H54 (cell line): Measurements from ENCODE around the gene CHST4.
A peak's percentile ranks its signal among the peaks of the same experiment; 100 is the strongest.
"Not testable (repeated sequence)": the region's sequence is repeated elsewhere in the genome, so short reads cannot be mapped to it uniquely, and the experiment has no call there.

Experiments
- DNase-seq: peaks from one replicate; pipeline ENCODE4 v3.0.0; 2011; ENCODE audit warnings: low spot score, mixed read lengths; ENCODE audit not compliant: insufficient read length
- FAIRE-seq: peaks from 3 replicates; lab custom pipeline; 2011; peaks lifted over from hg19 to GRCh38; lab: Jason Lieb, UNC
- POLR2A ChIP-seq: IDR thresholded peaks from 2 replicates; pipeline ENCODE4 v1.6.1; 2011; ENCODE audit warnings: low read depth, mild to moderate bottlenecking, low read length

The CHST4 gene

DNA sequence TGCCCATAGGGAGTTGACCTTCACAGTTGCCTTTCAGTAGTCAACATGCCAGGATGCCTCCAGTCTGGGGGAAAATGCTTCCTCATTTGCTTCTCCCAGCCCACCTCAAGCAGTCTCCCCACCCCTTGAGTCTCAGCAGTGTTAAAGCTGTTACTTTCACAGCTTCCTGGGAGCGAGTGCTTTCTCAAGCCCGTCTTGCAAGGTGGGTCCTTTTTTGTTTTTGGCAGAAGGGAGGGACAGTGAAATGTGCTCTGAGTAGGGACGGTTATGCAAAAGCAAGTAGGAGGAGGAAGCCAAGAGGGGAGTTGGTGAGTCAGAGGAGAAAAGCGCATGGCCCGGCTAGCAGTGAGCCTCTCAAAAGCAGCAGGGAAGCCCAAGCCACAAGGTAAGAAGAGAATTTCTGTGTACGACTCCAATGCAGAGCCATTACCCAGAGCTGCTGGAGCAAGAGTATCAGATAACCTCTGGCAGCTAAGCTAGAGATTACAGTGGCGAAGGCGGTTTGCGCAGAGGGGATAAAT, at the start of gene CHST4:
Gene CHST4 (plus strand): TSS at position 316 of the 521 bp plus-strand sequence. CDS start 10,252 bp downstream, outside the sequence.
- DNase-seq = peak; percentile 61
- no peak for TF ChIP-seq POLR2A

DNA sequence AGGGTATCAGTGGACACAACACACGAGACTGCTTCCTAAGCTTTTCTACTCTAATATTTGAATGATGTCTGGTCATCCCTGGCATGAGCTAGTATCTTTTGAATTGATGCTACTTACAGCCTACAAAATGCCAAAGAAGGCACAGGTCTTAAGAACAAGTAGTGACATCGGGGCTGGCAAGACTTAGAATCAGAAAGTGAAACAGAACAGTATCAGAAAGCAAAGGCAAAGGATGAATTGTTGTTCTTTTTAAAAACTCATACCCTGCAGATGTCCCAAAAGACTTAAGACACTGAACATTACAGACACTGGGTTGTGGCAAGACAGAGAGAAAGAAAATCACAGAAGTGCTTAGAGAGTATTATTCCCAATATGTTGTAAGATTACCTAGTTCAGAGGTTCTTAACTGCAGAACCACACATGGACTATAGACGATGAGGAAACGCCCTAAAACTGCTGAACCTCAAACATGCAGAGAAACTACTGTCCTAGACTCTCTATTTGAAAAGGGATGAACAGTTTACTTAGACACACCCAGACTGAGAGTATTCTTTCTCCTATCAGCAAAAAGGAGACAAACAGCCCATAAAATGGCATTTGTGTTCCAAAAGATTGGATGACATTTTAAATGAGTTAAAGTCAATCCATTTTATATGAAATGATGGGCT, 49.6 kb upstream of the CHST4 start:
- FAIRE-seq = no peak
- no peak for TF ChIP-seq POLR2A
- no peak for DNase-seq

More for the DNA sequence above, at the start of gene CHST4:
- peak; percentile 96 for FAIRE-seq

DNA sequence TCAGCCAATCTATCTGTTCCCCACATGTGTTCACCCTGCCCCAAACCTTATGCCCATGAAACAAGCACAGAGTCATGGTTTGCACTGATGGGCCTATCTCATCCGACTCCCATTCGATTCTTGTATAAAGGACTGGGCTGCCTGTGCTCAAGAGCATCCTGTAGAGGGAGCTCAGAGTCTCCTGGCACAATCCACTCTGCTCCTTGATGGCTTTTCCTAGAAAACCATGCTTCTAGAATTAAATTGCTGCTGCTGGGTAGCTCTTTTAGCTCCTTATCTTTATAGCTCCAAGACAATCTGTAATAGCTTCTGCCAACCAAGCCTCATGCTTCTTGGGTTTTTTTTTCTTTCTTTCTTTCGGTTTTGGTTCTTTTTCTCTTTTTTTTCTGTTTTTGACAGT, 46.8 kb upstream of the CHST4 start:
- DNase-seq (no peak), FAIRE-seq (no peak)
- TF ChIP-seq POLR2A = no peak

DNA sequence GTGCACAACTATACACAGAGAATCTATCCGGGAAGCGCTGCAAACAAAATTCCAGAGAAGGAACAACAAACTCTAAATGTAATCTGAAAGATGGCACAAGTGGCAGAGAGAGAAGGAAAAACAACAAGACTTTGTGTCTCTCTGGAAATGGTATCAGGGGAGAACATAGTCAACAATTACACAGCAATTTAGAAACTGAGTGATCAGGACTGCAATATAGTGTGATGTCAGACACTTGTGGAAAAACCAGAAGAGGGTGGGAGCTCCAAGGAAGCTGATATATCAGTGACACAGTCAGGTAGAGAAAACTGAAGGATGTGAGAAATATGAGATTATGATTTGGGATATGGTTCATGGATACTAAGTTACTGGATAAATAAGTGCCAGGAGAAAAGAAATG, 45.3 kb upstream of the CHST4 start:
- DNase-seq = no peak
- FAIRE-seq = no peak
- TF ChIP-seq POLR2A = no peak

GRCh38 chr16:71482569-71482968, 43.7 kb upstream of the CHST4 start:
- no peak for DNase-seq
- FAIRE-seq = no peak
- TF ChIP-seq POLR2A = no peak

GRCh38 chr16:71484006-71484893, 42.0 kb upstream of the CHST4 start:
- FAIRE-seq (peak; percentile 87), DNase-seq (peak; percentile 56)
- peak; percentile 35 for TF ChIP-seq POLR2A

DNA sequence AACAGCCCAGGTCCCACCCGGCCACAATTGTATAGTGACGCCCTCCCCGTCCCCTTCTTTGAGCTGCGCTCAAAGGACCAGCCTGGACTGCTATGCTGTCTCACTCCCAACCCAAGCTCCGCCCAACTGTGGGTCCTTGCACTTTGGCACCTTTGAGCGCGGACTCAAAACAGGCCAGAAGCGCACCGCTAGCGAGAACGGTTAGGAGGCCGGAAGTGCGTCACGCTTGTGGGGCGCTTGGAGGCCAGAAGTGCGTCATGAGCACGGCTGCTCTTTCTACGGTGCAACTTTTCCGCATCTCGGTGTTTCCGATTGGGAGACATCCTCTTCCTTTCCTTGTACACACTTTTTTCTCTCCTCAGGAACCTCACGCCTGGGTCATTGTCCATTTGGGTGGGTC, 37.1 kb upstream of the CHST4 start, which contains the start of gene ZNF19:
Gene ZNF19 (minus strand): TSS at position 203 of the 400 bp plus-strand sequence. CDS start 7,210 bp downstream, outside the sequence.
- DNase-seq = no peak
- TF ChIP-seq POLR2A = no peak
- FAIRE-seq = no peak

- TF ChIP-seq POLR2A = no peak
- DNase-seq (no peak), FAIRE-seq (no peak)
Measured at GRCh38 chr16:71490361-71490760, 35.9 kb upstream of the CHST4 start.

GRCh38 chr16:71491054-71491453, 35.2 kb upstream of the CHST4 start:
- no peak for DNase-seq
- TF ChIP-seq POLR2A = no peak
- no peak for FAIRE-seq

- TF ChIP-seq POLR2A = no peak
- DNase-seq = no peak
- FAIRE-seq = no peak
Measured at GRCh38 chr16:71492786-71493185, 33.4 kb upstream of the CHST4 start.

GRCh38 chr16:71493213-71493612, 33.0 kb upstream of the CHST4 start:
- FAIRE-seq = no peak
- DNase-seq = no peak
- no peak for TF ChIP-seq POLR2A

DNA sequence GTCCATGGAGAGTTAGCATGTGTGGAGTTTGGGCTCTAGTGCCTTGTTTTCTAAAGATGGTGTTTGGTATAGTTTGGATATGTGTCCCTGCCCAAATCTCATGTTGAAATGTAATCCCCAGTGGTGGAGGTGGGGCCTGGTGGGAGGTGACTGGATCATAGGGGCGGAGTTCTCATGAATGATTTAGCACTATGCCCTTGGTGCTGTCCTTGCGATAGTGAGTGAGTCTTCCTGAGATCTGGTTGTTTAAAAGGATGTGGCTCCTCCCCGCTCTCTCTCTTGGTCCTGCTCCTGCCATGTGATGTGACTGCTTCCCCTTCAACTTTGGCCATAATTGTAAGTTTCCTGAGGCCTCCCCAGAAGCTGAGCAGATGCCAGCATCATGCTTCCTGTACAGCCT, 28.2 kb upstream of the CHST4 start:
- no peak for FAIRE-seq
- no peak for DNase-seq
- no peak for TF ChIP-seq POLR2A

- no peak for TF ChIP-seq POLR2A
- DNase-seq (no peak), FAIRE-seq (peak; percentile 57)
Measured at GRCh38 chr16:71499775-71500364, 26.4 kb upstream of the CHST4 start.

GRCh38 chr16:71500964-71501363, 25.3 kb upstream of the CHST4 start:
- DNase-seq (no peak), FAIRE-seq (no peak)
- no peak for TF ChIP-seq POLR2A

DNA sequence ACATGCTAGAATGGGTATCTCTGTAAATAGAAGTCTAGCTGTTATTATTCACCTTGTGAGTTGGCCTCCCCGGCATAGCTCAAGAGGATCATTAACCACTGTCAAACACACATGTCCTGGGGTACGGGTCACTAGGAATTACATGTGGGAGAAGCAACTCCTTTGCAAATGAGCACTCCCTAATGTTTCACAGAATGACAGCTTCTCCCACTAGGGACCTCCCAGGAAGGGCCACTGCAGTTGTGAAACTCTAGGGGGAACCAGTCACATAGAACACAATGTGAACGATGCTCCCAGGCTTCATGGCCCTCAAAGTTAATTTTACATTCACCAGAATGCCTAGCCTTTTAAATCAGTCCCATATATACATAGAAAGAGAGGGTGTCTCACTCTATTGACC, 24.7 kb upstream of the CHST4 start:
- no peak for TF ChIP-seq POLR2A
- FAIRE-seq (no peak), DNase-seq (no peak)

DNA sequence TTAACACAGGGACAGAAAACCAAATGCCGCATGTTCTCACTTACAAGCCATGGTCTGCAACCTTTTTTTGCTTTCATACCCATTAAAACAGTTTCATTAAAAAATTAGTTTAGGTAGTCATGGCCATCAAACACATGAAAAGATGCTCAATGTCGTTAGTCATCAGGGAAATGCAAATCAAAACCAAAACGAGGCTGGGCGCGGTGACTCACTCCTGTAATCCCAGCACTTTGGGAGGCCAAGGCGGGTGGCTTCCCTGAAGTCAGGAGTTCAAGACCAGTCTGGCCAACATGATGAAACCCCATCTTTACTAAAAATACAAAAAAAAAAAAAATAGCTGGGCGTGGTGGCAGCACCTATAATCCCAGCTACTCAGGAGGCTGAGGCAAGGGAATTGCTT, 22.2 kb upstream of the CHST4 start:
- not testable (repeated sequence) for DNase-seq, FAIRE-seq
